ENCODE data around the gene JMJD1C. TPM values are rescaled to one million over a fixed set of nuclear protein-coding genes. Genes with fewer than 3 reads are reported as not detected.
A peak's percentile ranks its signal among the peaks of the same experiment; 100 is the strongest.

Gene JMJD1C
- total RNA-seq, 1 experiment from 2014 or later = 180 TPM

DNA sequence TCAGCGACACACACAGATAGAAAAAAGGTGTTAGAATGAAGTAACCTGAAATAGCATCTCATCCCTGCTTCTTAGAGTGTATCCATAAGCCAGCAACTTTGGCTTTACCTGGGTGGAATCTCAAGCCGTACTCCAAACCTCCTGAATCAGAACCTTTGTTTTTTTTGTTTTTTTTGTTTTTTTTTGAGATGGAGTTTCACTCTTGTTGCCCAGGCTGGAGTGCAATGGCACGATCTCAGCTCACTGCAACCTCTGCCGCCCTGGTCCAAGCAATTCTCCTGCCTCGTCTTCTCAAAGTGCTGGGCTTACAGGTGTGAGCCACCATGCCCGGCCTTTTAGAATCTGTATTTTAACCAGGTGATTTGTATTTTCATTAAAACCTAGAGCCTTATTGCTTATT is 323.6 kb downstream of the JMJD1C start:
- peaks cover 15% of the 10 kb centered on the region for H3K4me1 Mint-ChIP-seq
- no peaks in the 10 kb centered on the region for H3K27me3 Mint-ChIP-seq (ENCODE audit: low read depth)
- TF ChIP-seq, protein P1, sequence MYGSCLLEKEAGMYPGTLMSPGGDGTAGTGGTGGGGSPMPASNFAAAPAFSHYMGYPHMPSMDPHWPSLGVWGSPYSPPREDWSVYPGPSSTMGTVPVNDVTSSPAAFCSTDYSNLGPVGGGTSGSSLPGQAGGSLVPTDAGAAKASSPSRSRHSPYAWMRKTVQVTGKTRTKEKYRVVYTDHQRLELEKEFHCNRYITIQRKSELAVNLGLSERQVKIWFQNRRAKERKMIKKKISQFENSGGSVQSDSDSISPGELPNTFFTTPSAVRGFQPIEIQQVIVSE (CRISPR knock-in tag; IDR thresholded peaks at IDR 0.05; ENCODE audit: borderline replicate concordance) = no peak
- no peak for TF ChIP-seq NR3C1 (CRISPR knock-in tag; conservative IDR thresholded peaks at IDR 0.05; ENCODE audit: low read depth)
- TF ChIP-seq, protein P2, sequence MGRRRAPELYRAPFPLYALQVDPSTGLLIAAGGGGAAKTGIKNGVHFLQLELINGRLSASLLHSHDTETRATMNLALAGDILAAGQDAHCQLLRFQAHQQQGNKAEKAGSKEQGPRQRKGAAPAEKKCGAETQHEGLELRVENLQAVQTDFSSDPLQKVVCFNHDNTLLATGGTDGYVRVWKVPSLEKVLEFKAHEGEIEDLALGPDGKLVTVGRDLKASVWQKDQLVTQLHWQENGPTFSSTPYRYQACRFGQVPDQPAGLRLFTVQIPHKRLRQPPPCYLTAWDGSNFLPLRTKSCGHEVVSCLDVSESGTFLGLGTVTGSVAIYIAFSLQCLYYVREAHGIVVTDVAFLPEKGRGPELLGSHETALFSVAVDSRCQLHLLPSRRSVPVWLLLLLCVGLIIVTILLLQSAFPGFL (CRISPR knock-in tag; IDR thresholded peaks at IDR 0.05; ENCODE audit: borderline replicate concordance) = no peak
- TF ChIP-seq, protein P3, sequence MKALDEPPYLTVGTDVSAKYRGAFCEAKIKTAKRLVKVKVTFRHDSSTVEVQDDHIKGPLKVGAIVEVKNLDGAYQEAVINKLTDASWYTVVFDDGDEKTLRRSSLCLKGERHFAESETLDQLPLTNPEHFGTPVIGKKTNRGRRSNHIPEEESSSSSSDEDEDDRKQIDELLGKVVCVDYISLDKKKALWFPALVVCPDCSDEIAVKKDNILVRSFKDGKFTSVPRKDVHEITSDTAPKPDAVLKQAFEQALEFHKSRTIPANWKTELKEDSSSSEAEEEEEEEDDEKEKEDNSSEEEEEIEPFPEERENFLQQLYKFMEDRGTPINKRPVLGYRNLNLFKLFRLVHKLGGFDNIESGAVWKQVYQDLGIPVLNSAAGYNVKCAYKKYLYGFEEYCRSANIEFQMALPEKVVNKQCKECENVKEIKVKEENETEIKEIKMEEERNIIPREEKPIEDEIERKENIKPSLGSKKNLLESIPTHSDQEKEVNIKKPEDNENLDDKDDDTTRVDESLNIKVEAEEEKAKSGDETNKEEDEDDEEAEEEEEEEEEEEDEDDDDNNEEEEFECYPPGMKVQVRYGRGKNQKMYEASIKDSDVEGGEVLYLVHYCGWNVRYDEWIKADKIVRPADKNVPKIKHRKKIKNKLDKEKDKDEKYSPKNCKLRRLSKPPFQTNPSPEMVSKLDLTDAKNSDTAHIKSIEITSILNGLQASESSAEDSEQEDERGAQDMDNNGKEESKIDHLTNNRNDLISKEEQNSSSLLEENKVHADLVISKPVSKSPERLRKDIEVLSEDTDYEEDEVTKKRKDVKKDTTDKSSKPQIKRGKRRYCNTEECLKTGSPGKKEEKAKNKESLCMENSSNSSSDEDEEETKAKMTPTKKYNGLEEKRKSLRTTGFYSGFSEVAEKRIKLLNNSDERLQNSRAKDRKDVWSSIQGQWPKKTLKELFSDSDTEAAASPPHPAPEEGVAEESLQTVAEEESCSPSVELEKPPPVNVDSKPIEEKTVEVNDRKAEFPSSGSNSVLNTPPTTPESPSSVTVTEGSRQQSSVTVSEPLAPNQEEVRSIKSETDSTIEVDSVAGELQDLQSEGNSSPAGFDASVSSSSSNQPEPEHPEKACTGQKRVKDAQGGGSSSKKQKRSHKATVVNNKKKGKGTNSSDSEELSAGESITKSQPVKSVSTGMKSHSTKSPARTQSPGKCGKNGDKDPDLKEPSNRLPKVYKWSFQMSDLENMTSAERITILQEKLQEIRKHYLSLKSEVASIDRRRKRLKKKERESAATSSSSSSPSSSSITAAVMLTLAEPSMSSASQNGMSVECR (CRISPR knock-in tag; IDR thresholded peaks at IDR 0.05; ENCODE audit: borderline replicate concordance) = no peak
- TF ChIP-seq, protein P4, sequence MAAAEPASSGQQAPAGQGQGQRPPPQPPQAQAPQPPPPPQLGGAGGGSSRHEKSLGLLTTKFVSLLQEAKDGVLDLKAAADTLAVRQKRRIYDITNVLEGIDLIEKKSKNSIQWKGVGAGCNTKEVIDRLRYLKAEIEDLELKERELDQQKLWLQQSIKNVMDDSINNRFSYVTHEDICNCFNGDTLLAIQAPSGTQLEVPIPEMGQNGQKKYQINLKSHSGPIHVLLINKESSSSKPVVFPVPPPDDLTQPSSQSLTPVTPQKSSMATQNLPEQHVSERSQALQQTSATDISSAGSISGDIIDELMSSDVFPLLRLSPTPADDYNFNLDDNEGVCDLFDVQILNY (CRISPR knock-in tag; IDR thresholded peaks at IDR 0.05) = no peak
- TF ChIP-seq, protein P5, sequence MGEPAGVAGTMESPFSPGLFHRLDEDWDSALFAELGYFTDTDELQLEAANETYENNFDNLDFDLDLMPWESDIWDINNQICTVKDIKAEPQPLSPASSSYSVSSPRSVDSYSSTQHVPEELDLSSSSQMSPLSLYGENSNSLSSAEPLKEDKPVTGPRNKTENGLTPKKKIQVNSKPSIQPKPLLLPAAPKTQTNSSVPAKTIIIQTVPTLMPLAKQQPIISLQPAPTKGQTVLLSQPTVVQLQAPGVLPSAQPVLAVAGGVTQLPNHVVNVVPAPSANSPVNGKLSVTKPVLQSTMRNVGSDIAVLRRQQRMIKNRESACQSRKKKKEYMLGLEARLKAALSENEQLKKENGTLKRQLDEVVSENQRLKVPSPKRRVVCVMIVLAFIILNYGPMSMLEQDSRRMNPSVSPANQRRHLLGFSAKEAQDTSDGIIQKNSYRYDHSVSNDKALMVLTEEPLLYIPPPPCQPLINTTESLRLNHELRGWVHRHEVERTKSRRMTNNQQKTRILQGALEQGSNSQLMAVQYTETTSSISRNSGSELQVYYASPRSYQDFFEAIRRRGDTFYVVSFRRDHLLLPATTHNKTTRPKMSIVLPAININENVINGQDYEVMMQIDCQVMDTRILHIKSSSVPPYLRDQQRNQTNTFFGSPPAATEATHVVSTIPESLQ (CRISPR knock-in tag; IDR thresholded peaks at IDR 0.05) = no peak
- ATAC-seq = no peak
- ChIA-PET CTCF (interaction anchor here (1.0 kb wide), 1 partner anchor 575 kb away, joined by 4 read pairs; no protein-coding TSS in a partner anchor), POLR2A (interaction anchor here (0.6 kb wide), 1 partner anchor 16 kb away, joined by 6 read pairs; no protein-coding TSS in a partner anchor)
- H3K27ac Mint-ChIP-seq = 0 out of 2 replicates have a peak overlapping the region, but pooled peaks have one; percentile 33
- peaks cover 4% of the 10 kb centered on the region; the same call in 1 of the 2 replicates for H3K36me3 Mint-ChIP-seq
- no peak overlapping the region for H3K4me3 Mint-ChIP-seq
- no peak for DNase-seq (ENCODE audit: low spot score)
- no peaks in the 10 kb centered on the region for H3K9me3 Mint-ChIP-seq

DNA sequence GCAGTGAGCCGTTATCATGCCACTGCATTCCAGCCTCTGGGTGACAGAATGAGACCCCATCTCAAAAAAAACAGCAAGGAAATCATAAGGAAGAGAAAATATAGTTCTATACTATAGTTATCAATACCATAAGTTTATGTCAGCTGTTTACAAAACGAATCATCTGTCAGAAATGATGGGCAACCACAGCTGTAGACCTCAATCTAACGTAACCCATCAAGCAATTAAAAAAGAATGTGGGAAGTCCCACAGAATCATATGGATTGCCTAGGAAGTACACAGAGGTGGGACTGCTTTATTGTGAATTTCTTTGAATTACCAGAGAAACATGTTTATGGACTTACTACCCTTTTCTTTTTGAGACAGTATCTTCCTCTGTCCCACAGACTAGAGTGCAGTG is 325.7 kb downstream of the JMJD1C start:
- ChIA-PET POLR2A (no interaction called here), CTCF (interaction anchor here (2.6 kb wide), 1 partner anchor 580 kb away, joined by 8 read pairs; no protein-coding TSS in a partner anchor)
- no peaks in the 10 kb centered on the region for H3K36me3 Mint-ChIP-seq
- no peak for TF ChIP-seq ZNF232 (CRISPR knock-in tag; IDR thresholded peaks at IDR 0.05)
- TF ChIP-seq IRF2 (CRISPR knock-in tag; IDR thresholded peaks at IDR 0.05; ENCODE audit: borderline replicate concordance, low read depth) = no peak
- no peak for TF ChIP-seq GRHL2 (CRISPR knock-in tag; IDR thresholded peaks at IDR 0.05; ENCODE audit: insufficient replicate concordance, severe bottlenecking)
- no peak for TF ChIP-seq CREB1 (CRISPR knock-in tag; IDR thresholded peaks at IDR 0.05)
- no peak for TF ChIP-seq RELA (CRISPR knock-in tag; IDR thresholded peaks at IDR 0.05; ENCODE audit: borderline replicate concordance)
- TF ChIP-seq, protein P6, sequence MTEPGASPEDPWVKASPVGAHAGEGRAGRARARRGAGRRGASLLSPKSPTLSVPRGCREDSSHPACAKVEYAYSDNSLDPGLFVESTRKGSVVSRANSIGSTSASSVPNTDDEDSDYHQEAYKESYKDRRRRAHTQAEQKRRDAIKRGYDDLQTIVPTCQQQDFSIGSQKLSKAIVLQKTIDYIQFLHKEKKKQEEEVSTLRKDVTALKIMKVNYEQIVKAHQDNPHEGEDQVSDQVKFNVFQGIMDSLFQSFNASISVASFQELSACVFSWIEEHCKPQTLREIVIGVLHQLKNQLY (CRISPR knock-in tag; IDR thresholded peaks at IDR 0.05) = no peak
- DNase-seq (ENCODE audit: low spot score) = no peak
- no peaks in the 10 kb centered on the region for H3K27me3 Mint-ChIP-seq (ENCODE audit: low read depth)
- no peaks in the 10 kb centered on the region for H3K9me3 Mint-ChIP-seq
- no peak overlapping the region for H3K27ac Mint-ChIP-seq
- no peak overlapping the region for H3K4me3 Mint-ChIP-seq
- no peak for ATAC-seq
- peaks cover 13% of the 10 kb centered on the region; the same call in 1 of the 2 replicates for H3K4me1 Mint-ChIP-seq
